A673 (cell line): ENCODE measurements around the gene ALG6. TPM values are rescaled to one million over a fixed set of nuclear protein-coding genes. Genes with fewer than 3 reads are reported as not detected.
A peak's percentile ranks its signal among the peaks of the same experiment; 100 is the strongest.

Experiments
- BruUV-seq: library from RNA; stranded (reverse); fragments of 400-500 nt; replicated peaks from 2 replicates; lab custom pipeline; 2021; lab: Mats Ljungman, UMichigan
- CTCF ChIA-PET: fragments of 300-600 bp; sonication (Branson Sonifier 250); formaldehyde crosslinking; loops from one replicate; lab custom pipeline; 2022; ENCODE audit warnings: antibody characterized with exemption; lab: Charles Lee
- POLR2A ChIA-PET: fragments of 300-600 bp; sonication (Branson Sonifier 250); formaldehyde crosslinking; loops from one replicate; lab custom pipeline; 2022; ENCODE audit warnings: antibody characterized with exemption; ENCODE audit not compliant: low non-redundant PET; lab: Charles Lee
- DNase-seq: peaks from one replicate; pipeline ENCODE4 v3.0.0-alpha.2; 2015; ENCODE audit warnings: low spot score
- H3K27ac ChIP-seq: fragments of 200-600 bp; sonication (generic); 2 replicates; pipeline ENCODE4 v1.5.1; 2016; ENCODE audit warnings: mixed run types, low read depth, mild to moderate bottlenecking, mixed read lengths, antibody characterized with exemption, low read length; ENCODE audit not compliant: poor library complexity, severe bottlenecking
- H3K27me3 ChIP-seq: fragments of 200-600 bp; sonication (generic); replicated peaks from 2 replicates; pipeline ENCODE4 v1.6.1; 2017; ENCODE audit warnings: mixed run types, low read depth, mild to moderate bottlenecking, mixed read lengths, antibody characterized with exemption, low read length; ENCODE audit not compliant: insufficient read depth, poor library complexity
- H3K36me3 ChIP-seq: fragments of 200-600 bp; sonication (generic); 2 replicates; pipeline ENCODE4 v1.6.1; 2016; ENCODE audit warnings: mixed run types, mild to moderate bottlenecking, mixed read lengths, antibody characterized with exemption, low read length; ENCODE audit not compliant: insufficient read depth, poor library complexity, severe bottlenecking
- H3K4me1 ChIP-seq: fragments of 200-600 bp; sonication (generic); 2 replicates; pipeline ENCODE4 v1.6.1; 2017; ENCODE audit warnings: mixed run types, mild to moderate bottlenecking, mixed read lengths, antibody characterized with exemption, low read length; ENCODE audit not compliant: insufficient read depth, poor library complexity, severe bottlenecking
- H3K4me3 ChIP-seq: fragments of 200-600 bp; sonication (generic); 2 replicates; pipeline ENCODE4 v1.5.1; 2016; ENCODE audit warnings: low read depth, mixed run types, mild to moderate bottlenecking, mixed read lengths, low read length; ENCODE audit not compliant: poor library complexity, severe bottlenecking
- H3K9me3 ChIP-seq: fragments of 200-600 bp; sonication (generic); 2 replicates; pipeline ENCODE4 v1.6.1; 2016; ENCODE audit warnings: mixed run types, low read depth, mild to moderate bottlenecking, mixed read lengths, antibody characterized with exemption, low read length; ENCODE audit not compliant: poor library complexity, severe bottlenecking
- EZH2 ChIP-seq: fragments of 200-600 bp; sonication (generic); IDR thresholded peaks from 2 replicates; pipeline ENCODE4 v1.6.1; 2017; ENCODE audit warnings: borderline replicate concordance, low read depth, mild to moderate bottlenecking, mixed read lengths, antibody characterized with exemption, low read length; ENCODE audit not compliant: poor library complexity, severe bottlenecking
- intact Hi-C: fragments of 100-400 bp; cut with micrococcal nuclease; formaldehyde crosslinking; loops from one replicate; pipeline ENCODE4 v1.10.0; 2022; ENCODE audit not compliant: unreplicated experiment
- total RNA-seq: library from RNA; stranded (reverse); gene quantifications from 2 replicates; pipeline ENCODE4 v1.2.3, GENCODE V29; 2021
- TF ChIP-seq, protein P1 (sequence below): fragments of 300-800, 200-600 bp; sonication (generic); conservative IDR thresholded peaks from 2 replicates; pipeline ENCODE4 v1.5.1; 2017; ENCODE audit warnings: low read depth, mild to moderate bottlenecking, antibody characterized with exemption, low read length, moderate library complexity, mixed read lengths

The ALG6 gene
- total RNA-seq, 1 experiment from 2014 or later: 33.0 TPM

DNA sequence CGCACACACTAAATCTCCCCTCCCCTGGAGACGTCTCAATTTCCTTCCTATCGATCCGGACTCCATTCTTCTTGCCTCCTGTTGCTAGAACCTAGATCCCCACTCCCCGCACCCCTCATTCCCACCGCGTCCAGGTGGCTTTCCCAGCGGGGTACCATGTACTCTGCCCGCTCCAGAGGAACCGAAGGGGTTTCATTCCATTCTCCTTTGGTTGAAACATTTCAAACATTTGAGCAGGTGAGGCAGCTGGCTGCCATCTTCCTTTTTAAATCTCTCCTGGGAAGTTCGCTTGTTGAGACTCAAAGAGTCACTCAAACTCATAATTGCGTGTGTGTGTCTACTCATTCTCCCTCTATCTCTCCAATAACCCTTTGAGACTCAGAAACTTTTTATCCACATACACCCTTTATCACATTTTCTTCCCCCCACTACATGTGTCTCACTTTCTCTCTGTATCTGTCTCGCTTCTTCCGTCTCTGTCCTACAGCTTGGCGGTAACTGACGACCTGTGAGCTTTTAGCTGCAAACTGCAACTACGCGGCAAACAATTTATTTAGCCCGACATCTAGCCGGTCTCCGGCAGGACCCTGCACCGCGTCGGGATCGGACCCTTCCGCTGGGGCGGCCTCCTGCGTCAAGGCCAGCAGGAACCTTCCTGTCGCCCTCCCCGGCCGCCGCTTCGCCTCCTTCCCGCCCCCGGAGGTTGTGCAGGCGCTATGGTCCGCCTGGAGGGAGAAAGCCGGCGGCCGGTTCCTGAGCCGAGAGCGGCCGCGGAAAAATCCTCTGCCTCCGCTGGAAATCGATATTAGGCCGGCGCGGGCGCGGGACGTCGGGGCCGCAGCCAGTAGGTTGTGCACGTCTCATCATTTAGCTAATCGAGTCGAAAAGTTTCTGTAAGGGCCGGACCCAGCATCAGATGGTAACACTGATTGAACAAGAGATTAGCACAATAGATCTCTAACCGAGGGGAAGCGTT is 48.1 kb upstream of the ALG6 start:
- Histone ChIP-seq H3K4me3 (peak overlapping the region; percentile 5), H3K27me3 (peaks cover 23% of the 10 kb centered on the region), H3K9me3 (no peaks in the 10 kb centered on the region), H3K36me3 (no peaks in the 10 kb centered on the region), H3K27ac (no peak overlapping the region), H3K4me1 (peaks cover 8% of the 10 kb centered on the region)
- intact Hi-C loops: loop anchor here (5.0 to 10.0 kb wide), 2 partner anchors 215 to 477 kb away; no protein-coding TSS in a partner anchor
- no TSS peak for BruUV-seq
- DNase-seq: no peak
- ChIA-PET CTCF (no interaction called here), POLR2A (no interaction called here)
- TF ChIP-seq EZH2: peak; percentile 71
- TF ChIP-seq, protein P1, sequence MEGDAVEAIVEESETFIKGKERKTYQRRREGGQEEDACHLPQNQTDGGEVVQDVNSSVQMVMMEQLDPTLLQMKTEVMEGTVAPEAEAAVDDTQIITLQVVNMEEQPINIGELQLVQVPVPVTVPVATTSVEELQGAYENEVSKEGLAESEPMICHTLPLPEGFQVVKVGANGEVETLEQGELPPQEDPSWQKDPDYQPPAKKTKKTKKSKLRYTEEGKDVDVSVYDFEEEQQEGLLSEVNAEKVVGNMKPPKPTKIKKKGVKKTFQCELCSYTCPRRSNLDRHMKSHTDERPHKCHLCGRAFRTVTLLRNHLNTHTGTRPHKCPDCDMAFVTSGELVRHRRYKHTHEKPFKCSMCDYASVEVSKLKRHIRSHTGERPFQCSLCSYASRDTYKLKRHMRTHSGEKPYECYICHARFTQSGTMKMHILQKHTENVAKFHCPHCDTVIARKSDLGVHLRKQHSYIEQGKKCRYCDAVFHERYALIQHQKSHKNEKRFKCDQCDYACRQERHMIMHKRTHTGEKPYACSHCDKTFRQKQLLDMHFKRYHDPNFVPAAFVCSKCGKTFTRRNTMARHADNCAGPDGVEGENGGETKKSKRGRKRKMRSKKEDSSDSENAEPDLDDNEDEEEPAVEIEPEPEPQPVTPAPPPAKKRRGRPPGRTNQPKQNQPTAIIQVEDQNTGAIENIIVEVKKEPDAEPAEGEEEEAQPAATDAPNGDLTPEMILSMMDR: no peak

DNA sequence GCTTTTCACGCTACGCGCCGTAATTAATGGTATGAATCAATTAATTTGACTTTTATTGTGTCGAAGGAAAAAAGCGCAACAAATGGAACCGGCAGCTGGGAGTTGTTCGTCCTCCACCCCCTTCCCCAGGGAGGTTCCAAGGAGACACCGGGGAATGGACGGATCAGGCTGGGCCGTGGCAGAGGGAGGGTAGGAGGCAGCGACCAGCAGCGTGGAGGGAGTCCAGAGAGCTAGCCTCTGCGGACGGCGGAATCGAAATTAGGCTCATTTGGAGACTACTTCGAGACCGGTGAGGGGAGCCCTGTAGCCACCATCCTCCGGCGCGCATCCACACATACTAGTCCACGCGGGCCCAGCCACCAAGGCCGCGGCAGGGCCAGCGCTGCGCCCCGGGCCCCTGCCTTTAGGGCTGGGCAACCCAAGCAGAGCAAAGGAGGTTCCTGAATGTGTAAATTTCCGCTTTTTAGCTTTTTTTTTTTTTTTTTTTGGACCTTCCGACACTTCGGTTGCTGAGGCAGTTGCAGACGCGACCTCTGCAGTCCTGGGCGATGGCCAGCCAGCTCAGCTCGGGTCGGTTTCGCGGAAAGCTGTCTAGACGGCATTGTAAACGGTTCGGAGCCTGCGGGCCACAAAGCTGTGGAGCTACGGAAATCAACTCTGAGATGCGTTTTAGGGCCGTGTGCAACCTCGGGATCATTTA is 47.3 kb upstream of the ALG6 start:
- ChIA-PET POLR2A (no interaction called here), CTCF (interaction anchor here (0.6 kb wide), 1 partner anchor 593 kb away, joined by 9 read pairs; no protein-coding TSS in a partner anchor)
- H3K4me1 ChIP-seq: peaks cover 8% of the 10 kb centered on the region
- no peak overlapping the region for H3K27ac ChIP-seq
- no peak for DNase-seq
- no peaks in the 10 kb centered on the region for H3K9me3 ChIP-seq
- no peak overlapping the region for H3K4me3 ChIP-seq
- TF ChIP-seq, protein P1: no peak
- TF ChIP-seq EZH2: no peak
- peaks cover 23% of the 10 kb centered on the region for H3K27me3 ChIP-seq
- intact Hi-C loops: loop anchor here (5.0 to 10.0 kb wide), 2 partner anchors 215 to 478 kb away; no protein-coding TSS in a partner anchor
- H3K36me3 ChIP-seq: no peaks in the 10 kb centered on the region
- BruUV-seq: no TSS peak

DNA sequence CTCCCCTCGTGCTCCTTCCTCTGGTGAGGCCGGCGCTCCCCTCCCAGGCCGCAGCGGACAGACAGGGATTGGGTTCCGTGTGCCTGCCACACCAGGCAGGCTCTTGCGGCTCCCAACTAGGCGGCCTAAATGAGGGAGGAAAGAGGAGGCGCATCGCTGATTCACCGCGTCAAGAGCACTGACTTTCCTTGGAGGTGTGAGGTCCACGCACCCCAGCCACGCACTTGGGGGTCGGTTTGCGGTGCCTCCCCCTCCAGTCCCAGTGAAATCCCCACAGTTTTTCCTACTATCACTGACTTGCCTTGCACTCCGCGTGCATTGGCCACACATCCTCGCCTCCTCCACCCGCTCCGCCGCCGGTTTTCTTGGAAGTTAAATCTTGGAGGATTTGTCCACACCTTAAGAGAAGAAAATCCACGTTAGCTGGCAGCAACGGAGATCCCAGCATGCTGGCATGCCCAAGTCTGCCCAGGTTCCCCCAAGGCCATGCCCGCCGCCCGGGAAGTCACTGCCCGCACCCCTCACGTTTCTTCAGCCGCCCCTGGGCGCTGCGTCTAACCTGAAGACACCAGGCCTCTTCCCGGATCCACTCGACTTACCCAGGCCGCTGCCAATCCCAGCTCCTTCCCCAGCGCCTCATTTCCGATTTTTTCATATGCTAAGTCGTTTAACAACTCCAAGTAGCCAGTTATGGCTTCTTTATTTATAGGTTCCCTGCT is 46.2 kb upstream of the ALG6 start:
- DNase-seq: no peak
- peak overlapping the region; percentile 81 for H3K4me3 ChIP-seq
- CTCF ChIA-PET: no interaction called here

More for the DNA sequence above, 46.2 kb upstream of the ALG6 start:
- intact Hi-C loops: loop anchor here (5.0 to 10.0 kb wide), 2 partner anchors 214 to 479 kb away; no protein-coding TSS in a partner anchor
- Histone ChIP-seq H3K4me1 (peaks cover 8% of the 10 kb centered on the region), H3K9me3 (no peaks in the 10 kb centered on the region), H3K27me3 (peaks cover 23% of the 10 kb centered on the region), H3K27ac (no peak overlapping the region), H3K36me3 (no peaks in the 10 kb centered on the region)
- POLR2A ChIA-PET: no interaction called here
- no TSS peak for BruUV-seq
- TF ChIP-seq, protein P1: no peak
- no peak for TF ChIP-seq EZH2
